Measurements from ENCODE around the gene TIPRL. TPM values are rescaled to one million over a fixed set of nuclear protein-coding genes. Genes with fewer than 3 reads are reported as not detected.

The TIPRL gene
- total RNA-seq, 1 donor from 2014 or later: 23.8 TPM

- TF ChIP-seq CTCF (conservative IDR thresholded peaks at IDR 0.05; ENCODE audit: low read depth, low read length): no peak
- no peak overlapping the region for H3K4me3 ChIP-seq (ENCODE audit: low read depth, low read length)
- DNase-seq (ENCODE audit: low read depth): no peak
Measured at GRCh38 chr1:168159251-168159650, 19.5 kb upstream of the TIPRL start.

- DNase-seq (ENCODE audit: low read depth): no peak
- no peak overlapping the region for H3K4me3 ChIP-seq (ENCODE audit: low read depth, low read length)
- no peak for TF ChIP-seq CTCF (conservative IDR thresholded peaks at IDR 0.05; ENCODE audit: low read depth, low read length)
Measured at GRCh38 chr1:168159979-168160378, 18.8 kb upstream of the TIPRL start.

- no peak for TF ChIP-seq CTCF (conservative IDR thresholded peaks at IDR 0.05; ENCODE audit: low read depth, low read length)
- no peak for DNase-seq (ENCODE audit: low read depth)
- no peak overlapping the region for H3K4me3 ChIP-seq (ENCODE audit: low read depth, low read length)
Measured at GRCh38 chr1:168161459-168161858, 17.3 kb upstream of the TIPRL start.

GRCh38 chr1:168163670-168164069, 15.1 kb upstream of the TIPRL start:
- no peak for DNase-seq (ENCODE audit: low read depth)
- TF ChIP-seq CTCF (conservative IDR thresholded peaks at IDR 0.05; ENCODE audit: low read depth, low read length): no peak
- no peak overlapping the region for H3K4me3 ChIP-seq (ENCODE audit: low read depth, low read length)

- DNase-seq (ENCODE audit: low read depth): no peak
- TF ChIP-seq CTCF (conservative IDR thresholded peaks at IDR 0.05; ENCODE audit: low read depth, low read length): no peak
- no peak overlapping the region for H3K4me3 ChIP-seq (ENCODE audit: low read depth, low read length)
Measured at GRCh38 chr1:168164771-168165170, 14.0 kb upstream of the TIPRL start.

GRCh38 chr1:168167806-168168205, 11.0 kb upstream of the TIPRL start:
- no peak for TF ChIP-seq CTCF (conservative IDR thresholded peaks at IDR 0.05; ENCODE audit: low read depth, low read length)
- DNase-seq (ENCODE audit: low read depth): no peak
- no peak overlapping the region for H3K4me3 ChIP-seq (ENCODE audit: low read depth, low read length)

GRCh38 chr1:168170564-168171508, 7.9 kb upstream of the TIPRL start:
- DNase-seq (ENCODE audit: low read depth): no peak
- H3K4me3 ChIP-seq (ENCODE audit: low read depth, low read length): no peak overlapping the region
- TF ChIP-seq CTCF (conservative IDR thresholded peaks at IDR 0.05; ENCODE audit: low read depth, low read length): no peak

Measured in epithelial cell of proximal tubule (primary cell).